Esophagus muscularis mucosa (tissue), 4 donors: ENCODE data around the gene CXCL5. TPM values are rescaled to one million over a fixed set of nuclear protein-coding genes. Genes with fewer than 3 reads are reported as not detected.

Source experiments
- DNase-seq: peaks from one replicate; pipeline ENCODE4 v3.0.0-alpha.2; 2017; ENCODE audit errors: extremely low spot score
- H3K27ac ChIP-seq, 4 donors: fragments of 200-600 bp; sonication (generic); replicated peaks in 1 of 4; 1 replicate in 3 of 4; 2 replicates in 1 of 4; pipeline ENCODE4 v1.5.1; 2016 to 2019; ENCODE audit warnings: mild to moderate bottlenecking in 1 of 4
- H3K27me3 ChIP-seq, 4 donors: fragments of 200-600 bp; sonication (generic); one replicate each; pipeline versions ENCODE4 v1.5.1 to v1.6.0; 2016 to 2019
- H3K36me3 ChIP-seq, 4 donors: fragments of 200-600 bp; sonication (generic); one replicate each; pipeline ENCODE4 v1.5.1; 2016 to 2019
- H3K4me1 ChIP-seq, 4 donors: fragments of 200-600 bp; sonication (generic); one replicate each; pipeline ENCODE4 v1.5.1; 2016 to 2019
- H3K4me3 ChIP-seq, 4 donors: fragments of 200-600 bp; sonication (generic); 1 replicate in 2 of 4; 2 replicates in 2 of 4; pipeline ENCODE4 v1.5.1; 2016 to 2019; ENCODE audit warnings: mild to moderate bottlenecking in 4 of 4, moderate library complexity in 1 of 4
- H3K9me3 ChIP-seq, 4 donors: fragments of 200-600 bp; sonication (generic); 1 replicate in 3 of 4; 2 replicates in 1 of 4; pipeline ENCODE4 v1.5.1; 2016 to 2019
- CTCF ChIP-seq, 3 experiments: fragments of 200-600 bp in 2 of 3; fragments of 450-650 bp in 1 of 3; sonication (generic) in 2 of 3; IDR thresholded peaks; one replicate each; pipeline ENCODE4 v1.5.1; 2017 to 2019; ENCODE audit warnings: antibody characterized with exemption in 3 of 3, mild to moderate bottlenecking in 2 of 3, moderate library complexity in 1 of 3
- EP300 ChIP-seq: sonication (generic); formaldehyde crosslinking; IDR thresholded peaks from one replicate; pipeline ENCODE4 v1.6.1; 2017; ENCODE audit warnings: antibody characterized with exemption
- POLR2A ChIP-seq: fragments of 450-650 bp; IDR thresholded peaks from one replicate; pipeline ENCODE4 v1.6.1; 2017; ENCODE audit warnings: antibody characterized with exemption, moderate library complexity, mild to moderate bottlenecking, low read depth
- POLR2AphosphoS5 ChIP-seq, 2 donors: sonication (generic); formaldehyde crosslinking; IDR thresholded peaks; one replicate each; pipeline ENCODE4 v1.6.1; 2017; ENCODE audit warnings: antibody characterized with exemption in 2 of 2
- WGBS: methylation state at CpG from one replicate; pipeline ENCODE4 v1.1.5; 2018; 5-methylcytosine and 5-hydroxymethylcytosine counted together
- intact Hi-C: fragments of 100-400 bp; cut with DNase I; formaldehyde crosslinking; loops from one replicate; pipeline ENCODE4 v1.15.1; 2023
- small RNA-seq, 3 donors: library from RNA; depleted of rRNA; stranded (forward); fragments of <200 nt; gene quantifications; one replicate each; pipeline ENCODE3, GENCODE V24; 2016
- total RNA-seq, 4 donors: library from RNA; depleted of rRNA; stranded (reverse); fragments of >200 nt; gene quantifications; one replicate each; pipeline versions ENCODE4 v1.1.0 to v1.2.1, GENCODE V29; 2016

Gene CXCL5
- total RNA-seq, 4 donors from 2014 or later: 0.17 TPM; not detected in 3

GRCh38 chr4:73945674-73946449 lies 52.6 kb downstream of the CXCL5 start:
- Histone ChIP-seq H3K4me3 (no peak overlapping the region), H3K9me3 (no peaks in the 10 kb centered on the region), H3K4me1 (peaks cover 7 to 11% (median 10%) of the 10 kb centered on the region in 4 donors), H3K27ac (no peak overlapping the region), H3K36me3 (no peaks in the 10 kb centered on the region), H3K27me3 (peaks cover 0 to 46% (median 15%) of the 10 kb centered on the region in 4 donors)
- 77% methylated on average over 3 of the region's 3 CpGs for WGBS
- DNase-seq: no peak
- TF ChIP-seq POLR2A (no peak), POLR2AphosphoS5 (IDR thresholded peaks at IDR 0.05) (no peak), CTCF (IDR thresholded peaks at IDR 0.05) (no peak), EP300 (no peak)
- intact Hi-C loops: no loop called here

Small RNA genes lying within 50 kb of the gene (small RNA-seq; reads per million reads assigned to genes)
- 0 reads per million in 3 donors for gene RN7SL218P

Other genes with a start within 250 kb of the CXCL5 start
- 1 to 10 TPM in 1 of 4 donors, under 1 TPM in 1, not detected in 2; 0.66 to 1.8 TPM for gene CXCL6, start 162.0 kb downstream of the CXCL5 start, total RNA-seq
- gene PF4V1, start 145.4 kb downstream of the CXCL5 start, total RNA-seq: not detected
- gene CXCL1, start 129.3 kb downstream of the CXCL5 start, total RNA-seq: 1 to 10 TPM in 3 of 4 donors, not detected in 1; 1.8 to 9.1 (median 3.4) TPM
- gene PF4, start 16.6 kb downstream of the CXCL5 start, total RNA-seq: 1 to 10 TPM in 1 of 4 donors, not detected in 3; 3.5 TPM
- 10 to 100 TPM in 1 of 4 donors, not detected in 3; 10.1 TPM for gene PPBP, start 10.5 kb downstream of the CXCL5 start, total RNA-seq
- 1 to 10 TPM in 1 of 4 donors, not detected in 3; 2.2 TPM for gene CXCL3, start 40.0 kb upstream of the CXCL5 start, total RNA-seq
- gene CXCL2, start 100.5 kb upstream of the CXCL5 start, total RNA-seq: 10 to 100 TPM; 15.0 to 29.3 (median 15.7) TPM
- gene MTHFD2L, start 159.4 kb upstream of the CXCL5 start, total RNA-seq: 10 to 100 TPM; 10.2 to 23.7 (median 19.2) TPM